ENCODE measurements around the gene PLCB1.

- TF ChIP-seq CTCF (IDR thresholded peaks at IDR 0.05) (no peak), SMAD4 (CRISPR knock-in tag; IDR thresholded peaks at IDR 0.05) (no peak), SP1 (CRISPR knock-in tag; conservative IDR thresholded peaks at IDR 0.05) (no peak), ZBTB43 (CRISPR knock-in tag; IDR thresholded peaks at IDR 0.05) (no peak), HMGXB4 (CRISPR knock-in tag; IDR thresholded peaks at IDR 0.05) (no peak), GTF2I (CRISPR knock-in tag; conservative IDR thresholded peaks at IDR 0.05) (no peak), ZNF121 (CRISPR knock-in tag; IDR thresholded peaks at IDR 0.05) (no peak), MAX (CRISPR knock-in tag; IDR thresholded peaks at IDR 0.05) (no peak), SOX15 (CRISPR knock-in tag; IDR thresholded peaks at IDR 0.05) (no peak)
Measured at GRCh38 chr20:8124639-8125038, 7.4 kb upstream of the PLCB1 start.

Measured in WTC11 (cell line).